Measurements from ENCODE around the gene PRR27.

- TF ChIP-seq CTCF (IDR thresholded peaks at IDR 0.05; ENCODE audit: borderline replicate concordance, extremely low read depth, low read length, poor library complexity, severe bottlenecking) (no peak), EZH2 (IDR thresholded peaks at IDR 0.05; ENCODE audit: borderline replicate concordance, low read depth, low read length, severe bottlenecking) (no peak)
These were observed 4.5 kb downstream of the PRR27 start for GRCh38 chr4:70158576-70158975.
